Measurements from ENCODE around the gene CASP4.
A peak's percentile ranks its signal among the peaks of the same experiment; 100 is the strongest.

The CASP4 gene

DNA sequence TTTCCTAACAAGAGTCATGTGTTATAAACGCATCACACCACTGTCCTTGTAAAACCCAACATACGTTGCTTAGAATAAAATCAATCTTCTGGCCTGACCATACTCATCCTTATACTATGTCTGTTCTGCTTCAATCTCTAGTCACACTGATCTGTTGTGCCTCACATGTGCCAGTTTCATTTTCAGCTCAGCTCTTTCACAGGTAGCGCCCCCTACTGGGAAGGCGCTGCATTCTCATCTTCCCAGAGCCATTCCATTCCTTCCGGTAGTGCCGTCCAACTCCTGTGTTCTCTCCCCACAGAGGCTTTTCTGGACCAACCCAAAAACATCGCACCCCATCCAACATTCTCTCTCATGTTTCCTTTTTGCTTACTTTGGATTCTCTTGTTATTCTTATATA is 32.4 kb upstream of the CASP4 start:
- H3K27ac ChIP-seq, result no peak overlapping the region
- H3K27me3 ChIP-seq, result no peaks in the 10 kb centered on the region
- no peak overlapping the region for H3K4me3 ChIP-seq (ENCODE audit: low read depth in 1 of 2, low read length in 1 of 2)
- TF ChIP-seq, protein P1, sequence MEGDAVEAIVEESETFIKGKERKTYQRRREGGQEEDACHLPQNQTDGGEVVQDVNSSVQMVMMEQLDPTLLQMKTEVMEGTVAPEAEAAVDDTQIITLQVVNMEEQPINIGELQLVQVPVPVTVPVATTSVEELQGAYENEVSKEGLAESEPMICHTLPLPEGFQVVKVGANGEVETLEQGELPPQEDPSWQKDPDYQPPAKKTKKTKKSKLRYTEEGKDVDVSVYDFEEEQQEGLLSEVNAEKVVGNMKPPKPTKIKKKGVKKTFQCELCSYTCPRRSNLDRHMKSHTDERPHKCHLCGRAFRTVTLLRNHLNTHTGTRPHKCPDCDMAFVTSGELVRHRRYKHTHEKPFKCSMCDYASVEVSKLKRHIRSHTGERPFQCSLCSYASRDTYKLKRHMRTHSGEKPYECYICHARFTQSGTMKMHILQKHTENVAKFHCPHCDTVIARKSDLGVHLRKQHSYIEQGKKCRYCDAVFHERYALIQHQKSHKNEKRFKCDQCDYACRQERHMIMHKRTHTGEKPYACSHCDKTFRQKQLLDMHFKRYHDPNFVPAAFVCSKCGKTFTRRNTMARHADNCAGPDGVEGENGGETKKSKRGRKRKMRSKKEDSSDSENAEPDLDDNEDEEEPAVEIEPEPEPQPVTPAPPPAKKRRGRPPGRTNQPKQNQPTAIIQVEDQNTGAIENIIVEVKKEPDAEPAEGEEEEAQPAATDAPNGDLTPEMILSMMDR (IDR thresholded peaks at IDR 0.05), result peak; percentile 91
- peaks cover 0 to 4% of the 10 kb centered on the region in 2 experiments for H3K4me1 ChIP-seq (ENCODE audit: control insufficient read depth in 1 of 2, insufficient read depth in 1 of 2, low read depth in 1 of 2, low read length in 1 of 2)
- no peaks in the 10 kb centered on the region for H3K36me3 ChIP-seq
- no peaks in the 10 kb centered on the region for H3K9me3 ChIP-seq

- no peak overlapping the region for H3K27ac ChIP-seq
- no peak overlapping the region for H3K4me3 ChIP-seq (ENCODE audit: low read depth in 1 of 2, low read length in 1 of 2)
- H3K4me1 ChIP-seq (ENCODE audit: control insufficient read depth in 1 of 2, insufficient read depth in 1 of 2, low read depth in 1 of 2, low read length in 1 of 2), result peaks cover 0 to 4% of the 10 kb centered on the region in 2 experiments
- no peaks in the 10 kb centered on the region for H3K27me3 ChIP-seq
- TF ChIP-seq, protein P1 (IDR thresholded peaks at IDR 0.05), result no peak
- no peaks in the 10 kb centered on the region for H3K36me3 ChIP-seq
- no peaks in the 10 kb centered on the region for H3K9me3 ChIP-seq
Observed at GRCh38 chr11:105000167-105000566, 31.8 kb upstream of the CASP4 start.

DNA sequence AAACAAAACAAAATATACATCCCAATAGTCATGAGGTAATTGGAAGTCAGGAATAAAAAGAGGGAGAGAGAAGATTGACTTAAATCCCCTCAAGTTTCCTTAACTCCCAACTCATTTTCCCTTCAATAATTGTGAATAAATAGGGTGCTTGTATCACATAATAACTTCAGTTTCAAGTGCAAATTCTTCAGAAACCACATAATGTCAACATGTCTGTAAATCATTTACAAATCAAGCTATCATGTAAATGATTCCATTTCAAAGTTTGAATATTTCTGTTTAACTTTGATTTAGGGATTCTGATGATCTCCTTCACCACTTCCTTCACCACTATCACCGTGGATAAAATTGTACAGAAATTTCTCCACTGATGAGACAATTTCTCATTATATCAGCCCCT is 31.3 kb upstream of the CASP4 start:
- TF ChIP-seq, protein P1 (IDR thresholded peaks at IDR 0.05), result no peak
- no peak overlapping the region for H3K4me3 ChIP-seq (ENCODE audit: low read depth in 1 of 2, low read length in 1 of 2)
- no peaks in the 10 kb centered on the region for H3K36me3 ChIP-seq
- H3K27me3 ChIP-seq, result no peaks in the 10 kb centered on the region
- H3K9me3 ChIP-seq, result no peaks in the 10 kb centered on the region
- H3K27ac ChIP-seq, result no peak overlapping the region
- H3K4me1 ChIP-seq (ENCODE audit: control insufficient read depth in 1 of 2, insufficient read depth in 1 of 2, low read depth in 1 of 2, low read length in 1 of 2), result peaks cover 0 to 4% of the 10 kb centered on the region in 2 experiments

GRCh38 chr11:104997288-104997687 is 28.9 kb upstream of the CASP4 start:
- Histone ChIP-seq H3K4me1 (ENCODE audit: control insufficient read depth in 1 of 2, insufficient read depth in 1 of 2, low read depth in 1 of 2, low read length in 1 of 2) (peaks cover 0 to 4% of the 10 kb centered on the region in 2 experiments), H3K27me3 (no peaks in the 10 kb centered on the region), H3K9me3 (no peaks in the 10 kb centered on the region), H3K4me3 (ENCODE audit: low read depth in 1 of 2, low read length in 1 of 2) (no peak overlapping the region), H3K27ac (no peak overlapping the region), H3K36me3 (no peaks in the 10 kb centered on the region)
- TF ChIP-seq, protein P1 (IDR thresholded peaks at IDR 0.05), result no peak

GRCh38 chr11:104995001-104995408 is 26.6 kb upstream of the CASP4 start:
- Histone ChIP-seq H3K9me3 (no peaks in the 10 kb centered on the region), H3K27ac (no peak overlapping the region), H3K36me3 (no peaks in the 10 kb centered on the region), H3K27me3 (no peaks in the 10 kb centered on the region), H3K4me3 (ENCODE audit: low read depth in 1 of 2, low read length in 1 of 2) (no peak overlapping the region), H3K4me1 (ENCODE audit: control insufficient read depth in 1 of 2, insufficient read depth in 1 of 2, low read depth in 1 of 2, low read length in 1 of 2) (no peaks in the 10 kb centered on the region)
- TF ChIP-seq, protein P1 (IDR thresholded peaks at IDR 0.05), result no peak

DNA sequence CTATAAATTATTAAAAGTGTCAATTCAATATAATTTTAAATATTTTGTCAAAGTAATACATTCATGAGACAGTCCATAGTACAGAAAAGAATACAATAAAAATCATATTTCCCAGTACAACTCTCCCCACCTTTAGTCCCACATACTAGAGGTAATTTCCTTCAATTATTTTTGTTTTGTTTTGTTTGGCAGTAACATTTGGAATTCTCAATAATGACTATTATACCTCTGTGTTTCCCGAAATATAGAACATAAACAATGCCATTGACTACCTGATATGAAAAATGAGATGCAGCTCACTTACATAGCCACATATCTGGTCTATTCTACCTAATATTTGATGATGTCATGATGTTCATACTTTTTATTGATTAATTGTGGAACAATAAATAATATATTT is 24.4 kb upstream of the CASP4 start:
- Histone ChIP-seq H3K9me3 (no peaks in the 10 kb centered on the region), H3K36me3 (no peaks in the 10 kb centered on the region), H3K4me3 (ENCODE audit: low read depth in 1 of 2, low read length in 1 of 2) (no peak overlapping the region), H3K27ac (no peak overlapping the region), H3K4me1 (ENCODE audit: control insufficient read depth in 1 of 2, insufficient read depth in 1 of 2, low read depth in 1 of 2, low read length in 1 of 2) (no peaks in the 10 kb centered on the region), H3K27me3 (no peaks in the 10 kb centered on the region)
- TF ChIP-seq, protein P1 (IDR thresholded peaks at IDR 0.05), result no peak

Data from neutrophil (primary cell).